H1 (cell line): ENCODE data around the gene EIF4EBP3. TPM values are rescaled to one million over a fixed set of nuclear protein-coding genes. Genes with fewer than 3 reads are reported as not detected.

ENCODE experiments used
- CTCF ChIA-PET: fragments of 300-600 bp; sonication (Branson Sonifier 250); formaldehyde crosslinking; loops from one replicate; lab custom pipeline; 2021; ENCODE audit not compliant: partially characterized antibody; lab: Charles Lee
- POLR2A ChIA-PET: fragments of 300-600 bp; sonication (Branson Sonifier 250); formaldehyde crosslinking; loops from one replicate; lab custom pipeline; 2021; ENCODE audit warnings: inconsistent platforms; ENCODE audit not compliant: partially characterized antibody; lab: Charles Lee
- DNase-seq, 2 experiments: peaks; one replicate each; pipeline versions ENCODE4 v3.0.0 to v3.0.0-alpha.2; 2010 to 2022; ENCODE audit warnings: low spot score in 2 of 2, low read depth in 1 of 2, mixed read lengths in 1 of 2
- FAIRE-seq: peaks from 2 replicates; lab custom pipeline; 2011; peaks lifted over from hg19 to GRCh38; lab: Jason Lieb, UNC
- H2AFZ ChIP-seq: 2 replicates; pipeline ENCODE4 v1.8.1; 2012; ENCODE audit warnings: low read length, inconsistent platforms
- H2AK5ac ChIP-seq: 2 replicates; pipeline ENCODE4 v1.6.1; 2013; ENCODE audit warnings: low read depth, low read length
- H2BK120ac ChIP-seq: replicated peaks from 2 replicates; pipeline ENCODE3; 2013; ENCODE audit warnings: low read depth, low read length, inconsistent platforms
- H2BK12ac ChIP-seq: 2 replicates; pipeline ENCODE4 v1.6.1; 2013; ENCODE audit warnings: low read depth, low read length
- H2BK15ac ChIP-seq: 2 replicates; pipeline ENCODE4 v1.6.1; 2013; ENCODE audit warnings: low read length
- H2BK20ac ChIP-seq: 2 replicates; pipeline ENCODE4 v1.6.1; 2013; ENCODE audit warnings: low read length
- H2BK5ac ChIP-seq: 2 replicates; pipeline ENCODE4 v1.6.1; 2013; ENCODE audit warnings: low read depth, low read length
- H3K14ac ChIP-seq: 2 replicates; pipeline ENCODE4 v1.6.1; 2013; ENCODE audit warnings: inconsistent platforms; ENCODE audit not compliant: insufficient read length
- H3K18ac ChIP-seq: 2 replicates; pipeline ENCODE4 v1.6.1; 2013; ENCODE audit warnings: low read length; ENCODE audit errors: extremely low read depth
- H3K23ac ChIP-seq: 2 replicates; pipeline ENCODE4 v1.6.1; 2013; ENCODE audit warnings: inconsistent platforms; ENCODE audit not compliant: insufficient read length
- H3K23me2 ChIP-seq: 2 replicates; pipeline ENCODE4 v1.6.1; 2013; ENCODE audit warnings: low read depth, low read length
- H3K27ac ChIP-seq: 2 replicates; pipeline ENCODE4 v1.6.1; 2011; ENCODE audit warnings: low read depth, low read length, inconsistent platforms
- H3K27me3 ChIP-seq, 4 experiments: replicated peaks in 1 of 4; 1 replicate in 1 of 4; 2 replicates in 3 of 4; pipeline versions ENCODE4 v1.6.1 to v1.8.1; 2011 to 2013; ENCODE audit warnings: low read length in 3 of 4, mild to moderate bottlenecking in 3 of 4, inconsistent platforms in 2 of 4, mixed read lengths in 2 of 4, moderate library complexity in 1 of 4; ENCODE audit not compliant: control insufficient read depth in 3 of 4, insufficient read depth in 3 of 4; ENCODE audit errors: extremely low read depth in 1 of 4
- H3K36me3 ChIP-seq, 4 experiments: 2 replicates each; pipeline versions ENCODE4 v1.6.1 to v1.8.1; 2011 to 2013; ENCODE audit warnings: mild to moderate bottlenecking in 4 of 4, low read length in 3 of 4, moderate library complexity in 2 of 4, control low read depth in 1 of 4, inconsistent platforms in 1 of 4; ENCODE audit not compliant: insufficient read depth in 4 of 4, control insufficient read depth in 2 of 4
- H3K4ac ChIP-seq: replicated peaks from 2 replicates; pipeline ENCODE3; 2013; ENCODE audit warnings: low read length, low read depth, mixed read lengths, inconsistent platforms; ENCODE audit not compliant: insufficient read length
- H3K4me1 ChIP-seq, 4 experiments: replicated peaks in 1 of 4; 1 replicate in 1 of 4; 2 replicates in 3 of 4; pipeline versions ENCODE4 v1.6.1 to v1.8.1; 2011 to 2013; ENCODE audit warnings: low read length in 3 of 4, inconsistent platforms in 2 of 4, mixed read lengths in 1 of 4; ENCODE audit not compliant: insufficient read depth in 4 of 4, control insufficient read depth in 3 of 4
- H3K4me2 ChIP-seq, 2 experiments: 2 replicates each; pipeline versions ENCODE4 v1.6.1 to v1.8.1; 2011 to 2013; ENCODE audit warnings: low read depth in 2 of 2, low read length in 2 of 2, control low read depth in 1 of 2, inconsistent platforms in 1 of 2, mild to moderate bottlenecking in 1 of 2; ENCODE audit not compliant: insufficient read depth in 1 of 2
- H3K4me3 ChIP-seq, 4 experiments: fragments of 200-600, 300-600 bp in 1 of 4; sonication (generic), shearing (Covaris generic), sonication (Bioruptor Twin) in 1 of 4; 2 replicates each; pipeline versions ENCODE4 v1.5.1 to v1.8.1; 2011 to 2016; ENCODE audit warnings: low read length in 4 of 4, low read depth in 3 of 4, control low read depth in 2 of 4, inconsistent platforms in 2 of 4, mild to moderate bottlenecking in 2 of 4, mixed read lengths in 1 of 4, moderate library complexity in 1 of 4; ENCODE audit not compliant: insufficient read depth in 2 of 4; ENCODE audit errors: extremely low read depth in 1 of 4
- H3K56ac ChIP-seq: replicated peaks from 2 replicates; pipeline ENCODE3; 2013; ENCODE audit warnings: low read depth, mild to moderate bottlenecking, mixed read lengths, low read length, inconsistent platforms; ENCODE audit not compliant: insufficient read length
- H3K79me1 ChIP-seq: 2 replicates; pipeline ENCODE4 v1.6.1; 2013; ENCODE audit warnings: low read depth, low read length, control low read depth
- H3K79me2 ChIP-seq, 2 experiments: 2 replicates each; pipeline versions ENCODE4 v1.6.1 to v1.8.1; 2012 to 2013; ENCODE audit warnings: low read length in 2 of 2, mild to moderate bottlenecking in 2 of 2, inconsistent platforms in 1 of 2; ENCODE audit not compliant: insufficient read depth in 2 of 2, control insufficient read depth in 1 of 2
- H3K9ac ChIP-seq, 4 experiments: replicated peaks in 1 of 4; 1 replicate in 1 of 4; 2 replicates in 3 of 4; pipeline versions ENCODE4 v1.6.1 to v1.8.1; 2011 to 2013; ENCODE audit warnings: low read depth in 3 of 4, low read length in 3 of 4, control low read depth in 2 of 4, mild to moderate bottlenecking in 2 of 4, moderate library complexity in 2 of 4, inconsistent platforms in 1 of 4; ENCODE audit errors: extremely low read depth in 1 of 4
- H3K9me3 ChIP-seq, 2 experiments: 2 replicates each; pipeline versions ENCODE4 v1.6.1 to v1.8.1; 2012 to 2013; ENCODE audit warnings: mild to moderate bottlenecking in 2 of 2, moderate library complexity in 2 of 2, control low read depth in 1 of 2, inconsistent platforms in 1 of 2, low read depth in 1 of 2, low read length in 1 of 2, mixed read lengths in 1 of 2; ENCODE audit not compliant: insufficient read depth in 2 of 2
- H4K20me1 ChIP-seq, 2 experiments: replicated peaks in 1 of 2; 2 replicates each; pipeline versions ENCODE3 to v1.8.1; 2011 to 2013; ENCODE audit warnings: inconsistent platforms in 2 of 2, low read length in 2 of 2, mild to moderate bottlenecking in 1 of 2; ENCODE audit not compliant: insufficient read depth in 2 of 2, control insufficient read depth in 1 of 2
- H4K5ac ChIP-seq: 2 replicates; pipeline ENCODE4 v1.6.1; 2013; ENCODE audit warnings: low read length, low read depth, mixed read lengths, inconsistent platforms; ENCODE audit not compliant: insufficient read length
- H4K8ac ChIP-seq: 2 replicates; pipeline ENCODE4 v1.8.0; 2013; ENCODE audit warnings: mild to moderate bottlenecking, moderate library complexity, low read length, inconsistent platforms; ENCODE audit not compliant: insufficient read depth; ENCODE audit errors: extremely low read depth
- H4K91ac ChIP-seq: replicated peaks from 2 replicates; pipeline ENCODE3; 2013; ENCODE audit warnings: low read length, mixed read lengths, inconsistent platforms; ENCODE audit not compliant: insufficient read length
- ATF2 ChIP-seq: IDR thresholded peaks from 2 replicates; pipeline ENCODE4 v1.6.1; 2012; ENCODE audit warnings: low read length, inconsistent platforms
- EZH2 ChIP-seq: fragments of 200-600 bp; sonication (generic); IDR thresholded peaks from 2 replicates; pipeline ENCODE4 v1.7.1; 2012; ENCODE audit warnings: low read depth, mild to moderate bottlenecking, moderate library complexity, low read length, inconsistent platforms; ENCODE audit not compliant: severe bottlenecking
- GABPA ChIP-seq: IDR thresholded peaks from 2 replicates; pipeline ENCODE4 v1.6.1; 2011; ENCODE audit warnings: mild to moderate bottlenecking, low read length, moderate library complexity, borderline replicate concordance; ENCODE audit not compliant: insufficient read depth
- GTF2F1 ChIP-seq: IDR thresholded peaks from 2 replicates; pipeline ENCODE4 v1.6.1; 2012; ENCODE audit warnings: low read depth, low read length, improper control_type of control experiment, borderline replicate concordance
- NRF1 ChIP-seq: IDR thresholded peaks from 2 replicates; pipeline ENCODE4 v1.6.1; 2011; ENCODE audit warnings: mild to moderate bottlenecking, low read depth, low read length, improper control_type of control experiment
- RFX5 ChIP-seq: IDR thresholded peaks from 2 replicates; pipeline ENCODE4 v1.6.1; 2011; ENCODE audit warnings: low read depth, low read length, improper control_type of control experiment, borderline replicate concordance
- SUZ12 ChIP-seq: fragments of 200-600 bp; sonication (generic); IDR thresholded peaks from 2 replicates; pipeline ENCODE4 v1.6.1; 2012; ENCODE audit warnings: mild to moderate bottlenecking, inconsistent platforms, low read length, moderate library complexity, mixed read lengths
- TBP ChIP-seq: IDR thresholded peaks from 2 replicates; pipeline ENCODE4 v1.6.1; 2011; ENCODE audit warnings: low read depth, low read length, improper control_type of control experiment
- WGBS, 2 experiments: shearing (Covaris generic) in 1 of 2; methylation state at CpG; one replicate each; pipeline versions ENCODE4 v1.1.6 to v1.1.7; 2013 to 2015; ENCODE audit warnings: low lambda C conversion rate in 2 of 2, mixed read lengths in 2 of 2, inconsistent platforms in 1 of 2, low coverage in 1 of 2, missing lambda C conversion rate in 1 of 2; ENCODE audit not compliant: insufficient replicate concordance in 2 of 2, insufficient coverage in 1 of 2, insufficient read length in 1 of 2; ENCODE audit errors: extremely low coverage in 1 of 2, missing lambda C conversion rate in 1 of 2; 5-methylcytosine and 5-hydroxymethylcytosine counted together
- polyA plus RNA-seq, 7 experiments: library from polyadenylated mRNA; depleted of rRNA in 3 of 7; stranded (reverse) in 5 of 7; unstranded in 2 of 7; fragments of >200 nt in 5 of 7; fragments of 200-250 nt in 2 of 7; gene quantifications; 1 replicate in 5 of 7; 2 replicates in 1 of 7; 4 replicates in 1 of 7; pipeline versions ENCODE4 v1.2.1 to v1.2.3, GENCODE V29; 2011 to 2013; ENCODE audit warnings: missing spikeins in 2 of 7, mixed read lengths in 2 of 7
- total RNA-seq: library from RNA; stranded (reverse); fragmentation: NEBNext Ultra II Directional; extraction: Animal tissue kit (Norgen Biotek cat#: 25700); gene quantifications from 2 replicates; pipeline ENCODE4 v1.2.1, GENCODE V29; 2021

The EIF4EBP3 gene
- total and polyA plus RNA-seq, 2 of the 8 experiments (the other 6 are each of a cell fraction or from before 2014, with no cell fraction given): 11.1 to 11.7 TPM

GRCh38 chr5:140573683-140574082, 26.2 kb downstream of the EIF4EBP3 start:
- Histone ChIP-seq H3K4ac (no peak overlapping the region), H3K9me3 (no peaks in the 10 kb centered on the region), H3K14ac (no peak overlapping the region), H3K27me3 (no peaks in the 10 kb centered on the region), H2BK5ac (no peak overlapping the region), H3K27ac (no peak overlapping the region), H2BK20ac (no peak overlapping the region), H3K36me3 (no peaks in the 10 kb centered on the region), H3K4me3 (no peak overlapping the region), H2AFZ (no peak overlapping the region), H4K8ac (no peak overlapping the region), H2AK5ac (no peak overlapping the region), H4K5ac (no peak overlapping the region), H3K4me2 (no peak overlapping the region), H3K79me1 (no peaks in the 10 kb centered on the region), H3K18ac (no peak overlapping the region), H4K20me1 (no peaks in the 10 kb centered on the region), H2BK15ac (no peak overlapping the region), H2BK120ac (no peak overlapping the region), H3K79me2 (no peaks in the 10 kb centered on the region), H3K23me2 (no peaks in the 10 kb centered on the region), H4K91ac (no peak overlapping the region), H3K56ac (no peak overlapping the region), H3K9ac (no peak overlapping the region), H2BK12ac (no peak overlapping the region), H3K23ac (no peak overlapping the region), H3K4me1 (no peaks in the 10 kb centered on the region)
- POLR2A ChIA-PET: interaction anchor here (1.0 to 10.0 kb wide), 3 partner anchors 21 to 74 kb away, joined by 3 to 94 read pairs (median 4); partner anchors contain the start of genes EIF4EBP3, IK and NDUFA2
- 83% methylated on average over 7 of the region's 7 CpGs; no CpG with 5 or more reads in 1 of the 2 experiments for WGBS, 2 experiments
- TF ChIP-seq GTF2F1 (no peak), NRF1 (no peak), ATF2 (no peak), EZH2 (no peak), RFX5 (no peak), SUZ12 (no peak), TBP (no peak), GABPA (no peak)
- no peak for DNase-seq
- CTCF ChIA-PET: interaction anchor here (0.7 to 1.5 kb wide), 7 partner anchors 16 to 73 kb away, joined by 3 to 6 read pairs (median 3); partner anchors contain the start of genes IK and NDUFA2
- no peak for FAIRE-seq
